ENCODE data around the gene ZKSCAN4. TPM values are rescaled to one million over a fixed set of nuclear protein-coding genes. Genes with fewer than 3 reads are reported as not detected.

The ZKSCAN4 gene
- total RNA-seq, 2 donors from 2014 or later, result 2.7 to 5.8 TPM

DNA sequence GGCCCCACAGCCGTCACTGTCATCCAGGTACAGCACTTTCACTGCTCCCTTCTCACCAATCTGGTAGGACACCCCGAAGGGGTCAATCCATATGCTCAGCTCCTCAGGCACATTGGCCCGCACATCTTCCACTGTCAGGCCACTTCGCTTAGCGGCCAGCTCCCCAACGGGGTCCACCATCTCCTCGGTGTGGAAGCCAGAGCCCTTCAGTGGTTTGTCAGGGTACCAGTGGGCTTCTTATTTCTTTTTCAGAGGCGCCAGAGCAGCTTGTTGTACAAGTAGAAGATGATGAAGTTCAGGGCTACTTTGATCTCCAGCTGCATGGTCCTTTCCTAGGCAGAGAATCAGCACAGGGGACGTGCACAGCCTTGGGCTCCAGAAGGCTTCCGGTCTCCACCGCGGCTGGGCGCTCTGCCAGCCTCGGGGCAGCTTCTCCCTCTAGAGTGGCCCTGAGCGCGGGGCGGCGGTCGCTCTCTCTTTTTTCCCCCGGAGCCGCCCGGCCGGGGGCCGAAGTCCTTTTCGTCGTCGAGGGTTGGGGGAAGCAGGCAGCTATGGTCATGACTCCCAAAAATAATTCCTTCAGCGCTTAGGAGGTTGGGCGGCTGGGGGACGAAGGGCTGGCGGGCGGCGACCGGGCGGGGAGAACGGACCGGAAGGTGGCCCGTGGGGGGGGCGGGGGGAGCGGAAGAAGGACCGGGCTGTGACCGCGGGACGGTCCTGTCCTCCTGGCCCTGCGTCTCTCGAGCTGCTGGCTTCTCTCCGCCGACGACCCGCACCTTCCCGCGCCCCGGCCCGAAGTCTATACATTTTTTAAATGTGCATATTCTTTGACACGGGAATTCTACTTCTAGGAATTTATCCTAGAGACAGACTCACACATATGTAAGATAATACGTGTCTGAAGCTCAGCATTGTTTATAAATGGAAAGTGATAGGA is 33.5 kb downstream of the ZKSCAN4 start:
- Histone ChIP-seq H3K9me3 (no peaks in the 10 kb centered on the region), H3K27ac (peak overlapping the region; percentile 50 to 59), H3K4me3 (peak overlapping the region; percentile 52 to 58), H3K4me1 (replicated peaks) (no peaks in the 10 kb centered on the region), H3K36me3 (no peaks in the 10 kb centered on the region), H3K27me3 (replicated peaks; ENCODE audit: insufficient read depth) (no peaks in the 10 kb centered on the region)
- peak; percentile 55 for DNase-seq (ENCODE audit: low spot score)
- peak; percentile 20 for TF ChIP-seq POLR2AphosphoS5 (IDR thresholded peaks at IDR 0.05)
- TF ChIP-seq POLR2A (IDR thresholded peaks at IDR 0.05), result no peak
- 10% methylated on average over 49 of the region's 56 CpGs for WGBS
- intact Hi-C loops (cut with DNase I), result no loop called here

DNA sequence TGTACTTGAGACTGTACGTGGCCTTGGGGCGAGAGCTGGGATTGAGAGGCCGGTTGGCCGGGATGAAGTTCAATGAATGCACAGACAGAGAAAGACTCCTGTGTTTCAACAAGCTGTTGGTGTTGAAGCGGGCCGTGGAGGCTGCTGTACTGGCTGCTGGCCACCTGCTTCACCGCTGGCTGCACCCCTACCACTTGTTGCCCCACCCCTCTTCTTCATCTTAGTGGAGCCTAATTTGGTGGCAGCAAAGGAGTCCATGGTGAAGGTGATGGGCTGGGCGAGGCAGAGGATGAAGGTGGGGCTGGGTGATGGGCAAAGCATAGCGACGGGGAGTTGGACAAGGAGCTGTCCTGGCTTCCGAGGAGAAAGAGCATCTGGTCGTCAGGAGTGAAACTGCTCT is 34.2 kb downstream of the ZKSCAN4 start:
- no peaks in the 10 kb centered on the region for H3K4me1 ChIP-seq (replicated peaks)
- no peaks in the 10 kb centered on the region for H3K36me3 ChIP-seq
- no peak for DNase-seq (ENCODE audit: low spot score)
- H3K4me3 ChIP-seq, result no peak overlapping the region
- no peaks in the 10 kb centered on the region for H3K27me3 ChIP-seq (replicated peaks; ENCODE audit: insufficient read depth)
- no peak overlapping the region for H3K27ac ChIP-seq
- TF ChIP-seq, protein P1, sequence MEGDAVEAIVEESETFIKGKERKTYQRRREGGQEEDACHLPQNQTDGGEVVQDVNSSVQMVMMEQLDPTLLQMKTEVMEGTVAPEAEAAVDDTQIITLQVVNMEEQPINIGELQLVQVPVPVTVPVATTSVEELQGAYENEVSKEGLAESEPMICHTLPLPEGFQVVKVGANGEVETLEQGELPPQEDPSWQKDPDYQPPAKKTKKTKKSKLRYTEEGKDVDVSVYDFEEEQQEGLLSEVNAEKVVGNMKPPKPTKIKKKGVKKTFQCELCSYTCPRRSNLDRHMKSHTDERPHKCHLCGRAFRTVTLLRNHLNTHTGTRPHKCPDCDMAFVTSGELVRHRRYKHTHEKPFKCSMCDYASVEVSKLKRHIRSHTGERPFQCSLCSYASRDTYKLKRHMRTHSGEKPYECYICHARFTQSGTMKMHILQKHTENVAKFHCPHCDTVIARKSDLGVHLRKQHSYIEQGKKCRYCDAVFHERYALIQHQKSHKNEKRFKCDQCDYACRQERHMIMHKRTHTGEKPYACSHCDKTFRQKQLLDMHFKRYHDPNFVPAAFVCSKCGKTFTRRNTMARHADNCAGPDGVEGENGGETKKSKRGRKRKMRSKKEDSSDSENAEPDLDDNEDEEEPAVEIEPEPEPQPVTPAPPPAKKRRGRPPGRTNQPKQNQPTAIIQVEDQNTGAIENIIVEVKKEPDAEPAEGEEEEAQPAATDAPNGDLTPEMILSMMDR (IDR thresholded peaks at IDR 0.05), result no peak
- TF ChIP-seq POLR2A (IDR thresholded peaks at IDR 0.05) (no peak), POLR2AphosphoS5 (IDR thresholded peaks at IDR 0.05) (no peak)
- no peaks in the 10 kb centered on the region for H3K9me3 ChIP-seq
- intact Hi-C loops (cut with DNase I), result no loop called here
- 94% methylated on average over 12 of the region's 12 CpGs for WGBS

DNA sequence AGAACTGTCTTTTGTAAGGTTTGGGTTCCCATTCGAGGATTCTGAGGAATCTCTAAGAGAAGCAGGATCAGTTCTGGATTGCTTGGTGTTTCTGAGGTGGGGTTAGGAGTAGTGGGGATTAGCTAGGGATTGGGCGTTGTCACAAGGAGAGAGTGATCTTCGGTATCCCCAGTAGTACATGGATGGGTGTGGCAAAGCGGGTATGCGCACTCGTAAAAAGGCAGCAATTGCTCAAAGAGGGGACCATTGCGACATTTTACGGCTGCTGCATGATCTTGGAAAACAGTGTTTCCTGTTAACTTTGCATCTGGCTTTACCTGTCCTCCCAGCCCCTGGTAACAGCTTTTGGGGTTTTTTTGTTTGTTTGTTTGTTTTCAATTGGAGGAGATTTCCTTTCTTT is 36.6 kb downstream of the ZKSCAN4 start:
- 37% methylated on average over 8 of the region's 8 CpGs for WGBS
- Histone ChIP-seq H3K4me3 (no peak overlapping the region), H3K4me1 (replicated peaks) (no peaks in the 10 kb centered on the region), H3K27ac (no peak overlapping the region), H3K27me3 (replicated peaks; ENCODE audit: insufficient read depth) (peaks cover 12% of the 10 kb centered on the region), H3K36me3 (no peaks in the 10 kb centered on the region), H3K9me3 (no peaks in the 10 kb centered on the region)
- TF ChIP-seq POLR2AphosphoS5 (IDR thresholded peaks at IDR 0.05), result no peak
- TF ChIP-seq POLR2A (IDR thresholded peaks at IDR 0.05), result no peak
- TF ChIP-seq, protein P1 (IDR thresholded peaks at IDR 0.05), result no peak
- intact Hi-C loops (cut with DNase I), result no loop called here
- DNase-seq (ENCODE audit: low spot score), result no peak

DNA sequence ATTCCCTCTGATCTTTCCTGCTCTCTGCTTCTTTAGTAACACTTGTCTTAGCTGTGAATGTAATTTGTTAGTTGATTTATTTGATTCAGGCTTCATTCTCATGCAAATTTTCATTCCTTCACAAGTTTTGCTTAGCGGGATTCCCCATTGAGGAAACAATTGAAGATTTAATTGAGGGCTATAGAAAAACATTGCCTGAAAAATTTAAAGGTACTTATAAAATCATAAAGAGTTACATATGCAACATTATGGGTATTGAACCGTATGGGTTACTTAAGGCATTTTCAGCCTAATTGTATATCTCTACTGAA is 38.9 kb downstream of the ZKSCAN4 start:
- TF ChIP-seq POLR2A (IDR thresholded peaks at IDR 0.05), result no peak
- no peak for TF ChIP-seq POLR2AphosphoS5 (IDR thresholded peaks at IDR 0.05)
- TF ChIP-seq, protein P1 (IDR thresholded peaks at IDR 0.05), result no peak
- DNase-seq (ENCODE audit: low spot score), result no peak
- H3K4me1 ChIP-seq (replicated peaks), result no peaks in the 10 kb centered on the region
- no peaks in the 10 kb centered on the region for H3K9me3 ChIP-seq
- peaks cover 23% of the 10 kb centered on the region for H3K27me3 ChIP-seq (replicated peaks; ENCODE audit: insufficient read depth)
- intact Hi-C loops (cut with DNase I), result no loop called here
- WGBS, result 20% methylated on average over 2 of the region's 2 CpGs
- no peak overlapping the region for H3K4me3 ChIP-seq
- H3K27ac ChIP-seq, result no peak overlapping the region
- H3K36me3 ChIP-seq, result no peaks in the 10 kb centered on the region

DNA sequence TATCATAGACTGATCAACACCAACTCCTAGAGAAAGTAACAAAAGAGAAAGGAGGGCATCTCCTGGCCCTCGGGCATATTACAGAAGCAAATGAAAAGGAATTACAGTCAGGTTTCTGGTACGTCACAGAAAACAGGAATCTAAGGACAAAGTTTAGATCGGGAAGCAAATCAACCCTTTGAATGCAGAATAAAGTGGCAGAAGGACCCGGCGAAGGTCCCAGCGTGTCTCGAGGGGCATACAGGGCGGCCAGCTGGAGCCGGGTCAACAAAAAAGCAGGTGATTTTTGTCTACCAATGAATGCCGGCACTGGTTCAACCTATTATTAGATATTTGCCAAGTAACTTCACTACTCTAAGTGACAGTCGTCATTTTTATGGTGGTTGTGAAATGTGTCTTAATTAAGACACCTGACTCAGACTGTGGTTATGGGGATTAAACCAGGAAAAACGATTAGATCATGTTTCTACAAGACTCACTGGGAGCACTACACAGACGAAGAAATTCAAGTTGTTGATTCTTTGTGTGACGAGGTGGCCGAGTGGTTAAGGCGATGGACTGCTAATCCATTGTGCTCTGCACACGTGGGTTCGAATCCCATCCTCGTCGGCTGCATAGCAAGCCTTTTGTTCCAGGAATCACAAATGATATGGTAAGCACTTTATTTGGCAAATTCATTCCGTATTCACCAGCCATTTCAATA is 39.4 kb downstream of the ZKSCAN4 start:
- Histone ChIP-seq H3K27ac (no peak overlapping the region), H3K27me3 (replicated peaks; ENCODE audit: insufficient read depth) (peaks cover 28% of the 10 kb centered on the region), H3K4me1 (replicated peaks) (no peaks in the 10 kb centered on the region), H3K4me3 (peak overlapping the region in 1 of 2 donors; percentile 3), H3K9me3 (no peaks in the 10 kb centered on the region), H3K36me3 (no peaks in the 10 kb centered on the region)
- DNase-seq (ENCODE audit: low spot score), result no peak
- 1% methylated on average over 21 of the region's 21 CpGs for WGBS
- intact Hi-C loops (cut with DNase I), result no loop called here
- TF ChIP-seq POLR2A (IDR thresholded peaks at IDR 0.05) (no peak), POLR2AphosphoS5 (IDR thresholded peaks at IDR 0.05) (no peak)
- TF ChIP-seq, protein P1 (IDR thresholded peaks at IDR 0.05), result no peak
